Fibroblast of lung (primary cell): ENCODE results near the gene HPS3.

Source experiments
- CTCF ChIP-seq, 2 donors: IDR thresholded peaks in 1 of 2; conservative IDR thresholded peaks in 1 of 2; 1 replicate in 1 of 2; 2 replicates in 1 of 2; pipeline ENCODE4 v1.5.1; 2011 to 2012; ENCODE audit warnings: low read length in 2 of 2, control low read depth in 1 of 2, inconsistent platforms in 1 of 2, low read depth in 1 of 2, mild to moderate bottlenecking in 1 of 2
- EZH2 ChIP-seq: IDR thresholded peaks from 2 replicates; pipeline ENCODE4 v1.5.1; 2012; ENCODE audit warnings: low read length, control low read depth, mild to moderate bottlenecking; ENCODE audit errors: missing control alignments

- TF ChIP-seq CTCF (conservative IDR thresholded peaks at IDR 0.05 in 1 of 2, IDR thresholded peaks at IDR 0.05 in 1 of 2; ENCODE audit: low read depth in 1 of 2, low read length in 2 of 2): no peak
- TF ChIP-seq EZH2: no peak
These were observed 38.5 kb upstream of the HPS3 start for GRCh38 chr3:149090907-149091306.
